ENCODE measurements around the gene SLC51B.
"Not testable (repeated sequence)": the region's sequence is repeated elsewhere in the genome, so short reads cannot be mapped to it uniquely, and the experiment has no call there.

- TF ChIP-seq CTCF, POLR2A (IDR thresholded peaks at IDR 0.05): not testable (repeated sequence)
Observed at GRCh38 chr15:65011198-65011597, 34.0 kb upstream of the SLC51B start.
